Activated CD4-positive, alpha-beta T cell treated with anti-CD3 and anti-CD28 coated beads for 36 hours (primary cell): Measurements from ENCODE around the gene MFNG. TPM values are rescaled to one million over a fixed set of nuclear protein-coding genes. Genes with fewer than 3 reads are reported as not detected.

ENCODE experiments used
- ATAC-seq: fragments of 200-7000 bp; cut with Tn5 transposase; one replicate; pipeline ENCODE4 v1.10.0; 2021; ENCODE audit warnings: mild to moderate bottlenecking, moderate library complexity
- CTCF ChIA-PET: fragments of 350-600 bp; sonication (Branson Sonifier 250); formaldehyde crosslinking; loops from one replicate; lab custom pipeline; 2021; ENCODE audit warnings: antibody characterized with exemption; lab: Charles Lee
- POLR2A ChIA-PET: fragments of 350-600 bp; sonication (Branson Sonifier 250); formaldehyde crosslinking; loops from one replicate; lab custom pipeline; 2021; ENCODE audit warnings: antibody characterized with exemption, inconsistent platforms; lab: Charles Lee
- DNase-seq: peaks from one replicate; pipeline ENCODE4 v3.0.0-alpha.2; 2020
- H3K27ac Mint-ChIP-seq: one replicate; pipeline ENCODE4 v1.8.0; 2021; ENCODE audit warnings: mixed read lengths
- H3K27me3 Mint-ChIP-seq: one replicate; pipeline ENCODE4 v1.8.0; 2021; ENCODE audit warnings: mixed read lengths
- H3K36me3 Mint-ChIP-seq: one replicate; pipeline ENCODE4 v1.8.0; 2021; ENCODE audit warnings: low read depth, mixed read lengths
- H3K4me1 Mint-ChIP-seq: one replicate; pipeline ENCODE4 v1.8.0; 2021; ENCODE audit warnings: mixed read lengths
- H3K4me3 Mint-ChIP-seq: one replicate; pipeline ENCODE4 v1.8.0; 2021; ENCODE audit warnings: mild to moderate bottlenecking, moderate library complexity, mixed read lengths
- H3K9me3 Mint-ChIP-seq: one replicate; pipeline ENCODE4 v1.8.0; 2021; ENCODE audit warnings: low read depth, mixed read lengths
- intact Hi-C, 2 experiments: fragments of 100-400 bp; cut with DNase I in 1 of 2; cut with micrococcal nuclease in 1 of 2; formaldehyde crosslinking; loops; one replicate each; pipeline versions ENCODE4 v1.14.2 to v1.15.1; 2022 to 2024; cut with DNase I, micrococcal nuclease
- total RNA-seq, 2 experiments: library from RNA; stranded (reverse); gene quantifications; one replicate each; pipeline ENCODE4 v1.2.3, GENCODE V29; 2021

The MFNG gene
- total RNA-seq, 2 experiments from 2014 or later = 108 to 125 TPM

DNA sequence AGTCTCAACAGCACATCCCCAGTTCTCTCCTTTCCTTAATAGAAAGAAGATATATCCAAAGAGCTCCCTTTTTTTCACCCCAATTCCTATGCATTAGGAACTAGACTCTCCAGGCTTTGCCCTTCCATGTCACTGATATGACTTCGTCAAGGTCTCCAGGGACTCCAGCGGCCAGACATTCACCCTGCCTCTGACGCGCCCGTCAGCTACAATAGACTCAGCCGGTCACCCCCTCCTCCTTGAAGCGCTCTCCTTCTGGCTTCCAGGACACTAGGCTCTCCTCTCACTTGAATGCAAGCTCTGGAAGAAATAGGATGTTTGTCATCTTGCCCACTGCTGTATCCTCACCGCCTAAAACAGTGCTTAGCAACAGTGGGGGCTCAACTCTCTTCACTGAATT lies 44.0 kb downstream of the MFNG start:
- peaks cover 11% of the 10 kb centered on the region for H3K4me1 Mint-ChIP-seq
- peaks cover 3% of the 10 kb centered on the region for H3K27me3 Mint-ChIP-seq
- peaks cover 4% of the 10 kb centered on the region for H3K36me3 Mint-ChIP-seq
- H3K27ac Mint-ChIP-seq = no peak overlapping the region
- ATAC-seq (no peak), DNase-seq (no peak)
- CTCF ChIA-PET = interaction anchor here (0.7 to 1.6 kb wide), 3 partner anchors 13 to 147 kb away, joined by 3 to 7 read pairs (median 4); no protein-coding TSS in a partner anchor
- peaks cover 2% of the 10 kb centered on the region for H3K9me3 Mint-ChIP-seq
- no peak overlapping the region for H3K4me3 Mint-ChIP-seq
- POLR2A ChIA-PET = no interaction called here
- intact Hi-C loops = no loop called here

DNA sequence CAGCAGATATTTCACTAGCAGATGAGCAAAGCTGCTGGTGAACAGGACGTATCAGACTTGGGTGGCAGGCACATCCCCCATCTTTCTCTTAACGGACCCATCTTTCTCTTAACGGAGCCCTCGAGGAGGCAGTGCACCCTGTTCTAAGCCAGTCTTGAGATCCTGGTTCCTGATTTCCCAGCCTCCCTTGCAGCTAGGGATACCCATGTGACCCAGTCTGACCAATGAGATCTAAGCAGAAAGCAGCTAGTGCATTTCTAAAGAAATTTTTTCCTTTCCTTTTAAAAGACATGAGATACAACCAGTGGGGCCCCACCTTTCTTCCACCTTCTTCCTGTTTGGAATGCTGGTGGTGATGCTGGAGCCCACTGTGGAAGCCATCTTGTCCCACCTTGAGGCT lies 45.3 kb downstream of the MFNG start:
- ATAC-seq (no peak), DNase-seq (no peak)
- H3K27ac Mint-ChIP-seq = no peak overlapping the region
- H3K27me3 Mint-ChIP-seq = peaks cover 3% of the 10 kb centered on the region
- no peak overlapping the region for H3K4me3 Mint-ChIP-seq
- intact Hi-C loops = no loop called here
- peaks cover 11% of the 10 kb centered on the region for H3K4me1 Mint-ChIP-seq
- ChIA-PET POLR2A (no interaction called here), CTCF (interaction anchor here (0.9 kb wide), 1 partner anchor 17 kb away, joined by 3 read pairs; no protein-coding TSS in a partner anchor)
- H3K9me3 Mint-ChIP-seq = peaks cover 2% of the 10 kb centered on the region
- peaks cover 4% of the 10 kb centered on the region for H3K36me3 Mint-ChIP-seq

GRCh38 chr22:37439347-37439746 lies 46.8 kb downstream of the MFNG start:
- Mint-ChIP-seq H3K4me1 (peaks cover 11% of the 10 kb centered on the region), H3K36me3 (peaks cover 4% of the 10 kb centered on the region), H3K4me3 (no peak overlapping the region), H3K27me3 (peaks cover 3% of the 10 kb centered on the region), H3K9me3 (peaks cover 2% of the 10 kb centered on the region), H3K27ac (no peak overlapping the region)
- POLR2A ChIA-PET = no interaction called here
- ATAC-seq (no peak), DNase-seq (no peak)
- intact Hi-C loops = no loop called here
- CTCF ChIA-PET = interaction anchor here (0.7 to 1.2 kb wide), 2 partner anchors 22 to 240 kb away, joined by 3 read pairs; no protein-coding TSS in a partner anchor

DNA sequence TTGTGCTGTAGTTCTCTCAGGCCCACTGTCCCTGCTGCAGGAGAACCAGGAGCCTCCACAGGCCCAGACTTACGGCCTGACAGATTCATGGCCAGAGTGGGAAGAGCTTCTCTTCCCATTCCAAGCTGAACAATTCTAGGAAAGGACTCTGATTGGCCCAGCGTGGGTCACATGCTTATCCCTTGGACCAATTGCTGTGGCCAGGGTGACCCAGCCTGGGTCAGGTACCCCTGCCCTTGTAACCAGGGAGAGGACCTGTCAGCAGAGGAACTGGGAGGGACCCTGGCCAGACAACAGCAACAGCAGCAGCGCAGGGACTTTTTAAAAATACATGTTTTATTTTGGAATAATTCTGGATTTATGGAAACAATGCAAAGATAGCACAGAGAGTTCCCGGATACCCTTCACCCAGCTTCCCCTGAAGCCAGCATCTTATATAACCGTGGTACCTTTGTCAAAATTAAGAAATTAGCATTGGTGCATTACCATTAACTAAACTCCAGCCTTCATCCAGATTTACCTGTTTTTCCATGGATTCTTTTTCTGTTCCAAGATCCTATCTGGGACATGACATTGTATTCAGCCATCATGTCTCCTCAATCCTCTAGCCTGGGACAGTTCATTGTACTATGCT lies 50.1 kb downstream of the MFNG start:
- intact Hi-C loops = no loop called here
- peaks cover 3% of the 10 kb centered on the region for H3K9me3 Mint-ChIP-seq
- peaks cover 6% of the 10 kb centered on the region for H3K27me3 Mint-ChIP-seq
- ChIA-PET CTCF (interaction anchor here (0.6 kb wide), 1 partner anchor 65 kb away, joined by 3 read pairs; no protein-coding TSS in a partner anchor), POLR2A (no interaction called here)
- peaks cover 17% of the 10 kb centered on the region for H3K4me1 Mint-ChIP-seq
- no peak for DNase-seq
- H3K27ac Mint-ChIP-seq = no peak overlapping the region
- ATAC-seq = no peak
- H3K4me3 Mint-ChIP-seq = no peak overlapping the region
- peaks cover 1% of the 10 kb centered on the region for H3K36me3 Mint-ChIP-seq

GRCh38 chr22:37433786-37434185 lies 52.4 kb downstream of the MFNG start:
- DNase-seq (no peak), ATAC-seq (no peak)
- Mint-ChIP-seq H3K27me3 (peaks cover 20% of the 10 kb centered on the region), H3K36me3 (no peaks in the 10 kb centered on the region), H3K4me1 (peaks cover 17% of the 10 kb centered on the region), H3K27ac (no peak overlapping the region), H3K4me3 (no peak overlapping the region), H3K9me3 (peaks cover 3% of the 10 kb centered on the region)
- ChIA-PET POLR2A (no interaction called here), CTCF (interaction anchor here (2.4 kb wide), 1 partner anchor 118 kb away, joined by 8 read pairs; no protein-coding TSS in a partner anchor)
- intact Hi-C loops = no loop called here

DNA sequence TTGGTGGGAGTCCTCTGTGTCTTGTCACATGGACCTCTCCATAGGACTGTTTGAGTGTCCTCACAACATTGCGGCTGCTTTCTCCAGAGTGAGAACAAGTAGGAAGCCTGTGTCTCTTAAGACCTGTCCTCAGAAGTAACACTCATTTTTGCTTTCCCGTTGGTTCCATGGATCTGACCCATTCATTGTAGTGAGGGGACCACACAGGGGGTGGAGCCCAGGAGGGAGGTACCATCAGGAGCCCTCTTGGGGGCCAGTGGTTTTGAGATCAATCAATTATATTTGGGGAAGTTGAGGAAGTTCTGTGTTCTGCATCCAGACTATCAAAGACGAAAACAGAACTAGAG lies 53.5 kb downstream of the MFNG start:
- Mint-ChIP-seq H3K27me3 (peaks cover 29% of the 10 kb centered on the region), H3K9me3 (peaks cover 3% of the 10 kb centered on the region), H3K4me3 (no peak overlapping the region), H3K4me1 (peaks cover 17% of the 10 kb centered on the region), H3K36me3 (no peaks in the 10 kb centered on the region), H3K27ac (no peak overlapping the region)
- ChIA-PET POLR2A (interaction anchor here (0.7 kb wide), 1 partner anchor 31 kb away, joined by 3 read pairs; no protein-coding TSS in a partner anchor), CTCF (interaction anchor here (0.6 to 2.4 kb wide), 3 partner anchors 26 to 411 kb away, joined by 3 to 8 read pairs (median 3); no protein-coding TSS in a partner anchor)
- ATAC-seq (no peak), DNase-seq (no peak)
- intact Hi-C loops = no loop called here

- Mint-ChIP-seq H3K4me1 (peaks cover 17% of the 10 kb centered on the region), H3K9me3 (peaks cover 3% of the 10 kb centered on the region), H3K27ac (peak overlapping the region; percentile 34), H3K4me3 (no peak overlapping the region), H3K36me3 (no peaks in the 10 kb centered on the region), H3K27me3 (peaks cover 31% of the 10 kb centered on the region)
- ATAC-seq (peak; percentile 83), DNase-seq (peak; percentile 76)
- intact Hi-C loops = no loop called here
- CTCF ChIA-PET = interaction anchor here (0.6 to 4.4 kb wide), 6 partner anchors 115 to 411 kb away, joined by 3 to 26 read pairs (median 4); no protein-coding TSS in a partner anchor
- POLR2A ChIA-PET = interaction anchor here (0.7 kb wide), 1 partner anchor 31 kb away, joined by 3 read pairs; no protein-coding TSS in a partner anchor
Measured at GRCh38 chr22:37431801-37432707, 54.1 kb downstream of the MFNG start.

DNA sequence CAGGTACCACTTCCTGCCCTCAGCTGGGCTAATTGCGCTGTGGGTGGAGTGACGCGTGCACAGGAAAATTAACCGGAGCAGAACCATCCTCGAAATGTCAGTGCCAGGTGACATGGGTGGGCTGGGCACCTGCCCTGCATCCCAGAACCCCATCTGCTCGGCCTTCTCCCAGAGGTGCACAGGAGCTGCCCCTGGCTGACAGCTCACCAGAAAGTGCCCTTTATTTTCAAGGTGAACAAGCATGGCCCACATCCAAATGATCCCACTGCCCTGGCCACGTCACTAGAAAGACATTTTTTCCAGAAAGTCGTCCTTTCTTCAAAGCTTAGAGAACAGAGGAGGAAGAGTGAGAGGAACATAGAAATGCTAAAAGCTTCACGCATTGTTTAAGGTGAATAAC lies 54.8 kb downstream of the MFNG start:
- POLR2A ChIA-PET = no interaction called here

GRCh38 chr22:37430941-37431340 lies 55.2 kb downstream of the MFNG start:
- H3K4me1 Mint-ChIP-seq = peaks cover 17% of the 10 kb centered on the region
- CTCF ChIA-PET = interaction anchor here (1.1 to 4.4 kb wide), 3 partner anchors 114 to 163 kb away, joined by 5 to 26 read pairs (median 5); no protein-coding TSS in a partner anchor
- H3K27me3 Mint-ChIP-seq = peaks cover 42% of the 10 kb centered on the region
- H3K9me3 Mint-ChIP-seq = peaks cover 3% of the 10 kb centered on the region
- no peak overlapping the region for H3K27ac Mint-ChIP-seq
- H3K4me3 Mint-ChIP-seq = no peak overlapping the region
- intact Hi-C loops = no loop called here
- no peaks in the 10 kb centered on the region for H3K36me3 Mint-ChIP-seq
- ATAC-seq = no peak
- DNase-seq = no peak
- POLR2A ChIA-PET = no interaction called here

More for the DNA sequence above, 54.8 kb downstream of the MFNG start:
- DNase-seq (no peak), ATAC-seq (no peak)
- Mint-ChIP-seq H3K27ac (no peak overlapping the region), H3K36me3 (no peaks in the 10 kb centered on the region), H3K4me3 (no peak overlapping the region), H3K4me1 (peaks cover 17% of the 10 kb centered on the region), H3K27me3 (peaks cover 38% of the 10 kb centered on the region), H3K9me3 (peaks cover 3% of the 10 kb centered on the region)
- intact Hi-C loops = no loop called here
- CTCF ChIA-PET = interaction anchor here (0.6 to 4.4 kb wide), 4 partner anchors 114 to 230 kb away, joined by 3 to 26 read pairs (median 4); no protein-coding TSS in a partner anchor

- ChIA-PET CTCF (interaction anchor here (0.5 to 4.4 kb wide), 21 partner anchors 9 to 389 kb away, joined by 3 to 26 read pairs (median 4); no protein-coding TSS in a partner anchor), POLR2A (no interaction called here)
- Mint-ChIP-seq H3K4me1 (peaks cover 17% of the 10 kb centered on the region), H3K4me3 (no peak overlapping the region), H3K27me3 (peaks cover 50% of the 10 kb centered on the region), H3K27ac (no peak overlapping the region), H3K36me3 (no peaks in the 10 kb centered on the region), H3K9me3 (peaks cover 3% of the 10 kb centered on the region)
- DNase-seq (peak; percentile 74), ATAC-seq (peak; percentile 21)
- intact Hi-C loops = loop anchor here (1.0 to 5.0 kb wide), 4 partner anchors 97 to 162 kb away; no protein-coding TSS in a partner anchor
Measured at GRCh38 chr22:37428649-37429586, 57.3 kb downstream of the MFNG start.
